Endodermal cell (in vitro differentiated cells): ENCODE results near the gene GNB3. TPM values are rescaled to one million over a fixed set of nuclear protein-coding genes. Genes with fewer than 3 reads are reported as not detected.

Experiments used
- DNase-seq: peaks from one replicate; pipeline ENCODE4 v3.0.0-alpha.2; 2017
- H3K27ac ChIP-seq: 2 replicates; pipeline ENCODE4 v1.5.1; 2013; ENCODE audit warnings: mild to moderate bottlenecking, low read depth, low read length, moderate library complexity
- H3K27me3 ChIP-seq: 2 replicates; pipeline ENCODE4 v1.6.1; 2013; ENCODE audit warnings: mild to moderate bottlenecking, low read length, moderate library complexity; ENCODE audit not compliant: insufficient read depth, control insufficient read depth, poor library complexity, severe bottlenecking
- H3K36me3 ChIP-seq: 2 replicates; pipeline ENCODE4 v1.7.0; 2013; ENCODE audit warnings: mild to moderate bottlenecking, low read length, moderate library complexity; ENCODE audit not compliant: control insufficient read depth, insufficient read depth
- H3K4me1 ChIP-seq: one replicate; pipeline ENCODE4 v1.7.0; 2013; ENCODE audit warnings: low read length; ENCODE audit not compliant: control insufficient read depth, insufficient read depth
- H3K4me3 ChIP-seq: 2 replicates; pipeline ENCODE4 v1.5.1; 2013; ENCODE audit warnings: mild to moderate bottlenecking, low read length, moderate library complexity
- H3K9ac ChIP-seq: 2 replicates; pipeline ENCODE4 v1.6.1; 2013; ENCODE audit warnings: mild to moderate bottlenecking, low read length, moderate library complexity; ENCODE audit not compliant: poor library complexity, severe bottlenecking; ENCODE audit errors: extremely low read depth
- H3K9me3 ChIP-seq: 2 replicates; pipeline ENCODE4 v1.6.1; 2013; ENCODE audit warnings: mild to moderate bottlenecking, low read length, moderate library complexity; ENCODE audit not compliant: control insufficient read depth
- H3K27ac Mint-ChIP-seq: 2 replicates; pipeline ENCODE4 v1.8.0; 2020; ENCODE audit warnings: mixed read lengths
- H3K27me3 Mint-ChIP-seq: 2 replicates; pipeline ENCODE4 v1.8.0; 2021; ENCODE audit warnings: mild to moderate bottlenecking, mixed read lengths; ENCODE audit not compliant: insufficient read depth
- H3K36me3 Mint-ChIP-seq: 2 replicates; pipeline ENCODE4 v1.8.0; 2020; ENCODE audit warnings: low read depth, mixed read lengths
- H3K4me1 Mint-ChIP-seq: 2 replicates; pipeline ENCODE4 v1.8.0; 2020; ENCODE audit warnings: mixed read lengths
- H3K4me3 Mint-ChIP-seq: 2 replicates; pipeline ENCODE4 v1.8.0; 2020; ENCODE audit warnings: mild to moderate bottlenecking, moderate library complexity, mixed read lengths
- H3K9me3 Mint-ChIP-seq: 2 replicates; pipeline ENCODE4 v1.8.0; 2020; ENCODE audit warnings: mild to moderate bottlenecking, mixed read lengths
- CTCF ChIP-seq: fragments of 200-600 bp; sonication (generic); conservative IDR thresholded peaks from 2 replicates; pipeline ENCODE4 v1.5.0; 2021; ENCODE audit warnings: antibody characterized with exemption, mild to moderate bottlenecking
- WGBS, 2 experiments: methylation state at CpG; one replicate each; pipeline versions ENCODE4 v1.1.5 to v1.1.7; 2013; ENCODE audit warnings: missing lambda C conversion rate in 2 of 2, mixed read lengths in 1 of 2; ENCODE audit not compliant: insufficient coverage in 1 of 2, insufficient read length in 1 of 2; 5-methylcytosine and 5-hydroxymethylcytosine counted together
- total RNA-seq, 2 donors: library from RNA; stranded (reverse); fragmentation: NEBNext Ultra II Directional in 1 of 2; extraction: Animal tissue kit (Norgen Biotek cat#: 25700) in 1 of 2; gene quantifications; 2 replicates in 1 of 2; 3 replicates in 1 of 2; pipeline ENCODE4 v1.2.1, GENCODE V29; 2021

GNB3 gene
- total RNA-seq, 2 donors from 2014 or later, result 10.0 to 17.1 TPM

GRCh38 chr12:6860942-6861341 lies 20.2 kb downstream of the GNB3 start:
- H3K27ac Mint-ChIP-seq, result no peak overlapping the region
- peaks cover 5% of the 10 kb centered on the region for H3K4me1 Mint-ChIP-seq

GRCh38 chr12:6861391-6861790 lies 20.7 kb downstream of the GNB3 start:
- no peaks in the 10 kb centered on the region for H3K9me3 Mint-ChIP-seq
- Histone ChIP-seq H3K27me3 (no peaks in the 10 kb centered on the region), H3K4me1 (no peaks in the 10 kb centered on the region), H3K4me3 (no peak overlapping the region), H3K9ac (no peak overlapping the region), H3K27ac (no peak overlapping the region), H3K9me3 (no peaks in the 10 kb centered on the region), H3K36me3 (peaks cover 84% of the 10 kb centered on the region)
- H3K36me3 Mint-ChIP-seq, result peaks cover 95% of the 10 kb centered on the region
- no peak overlapping the region for H3K4me3 Mint-ChIP-seq
- no peak for DNase-seq
- no peak for TF ChIP-seq CTCF
- no peak overlapping the region for H3K27ac Mint-ChIP-seq
- H3K4me1 Mint-ChIP-seq, result peaks cover 9% of the 10 kb centered on the region
- WGBS, 2 experiments, result 93 to 94% methylated on average over 9 of the region's 9 CpGs
- H3K27me3 Mint-ChIP-seq, result no peaks in the 10 kb centered on the region

More at GRCh38 chr12:6860942-6861341, 20.2 kb downstream of the GNB3 start:
- Mint-ChIP-seq H3K9me3 (no peaks in the 10 kb centered on the region), H3K4me3 (no peak overlapping the region), H3K27me3 (no peaks in the 10 kb centered on the region), H3K36me3 (peaks cover 96% of the 10 kb centered on the region)
- Histone ChIP-seq H3K4me1 (no peaks in the 10 kb centered on the region), H3K4me3 (no peak overlapping the region), H3K9ac (no peak overlapping the region), H3K27me3 (no peaks in the 10 kb centered on the region), H3K9me3 (no peaks in the 10 kb centered on the region), H3K27ac (no peak overlapping the region), H3K36me3 (peaks cover 88% of the 10 kb centered on the region)
- TF ChIP-seq CTCF, result no peak
- DNase-seq, result no peak
- 90 to 94% methylated on average over 5 to 7 of the region's 7 CpGs for WGBS, 2 experiments

- 91 to 97% methylated on average over 10 to 11 of the region's 11 CpGs for WGBS, 2 experiments
- H3K27ac ChIP-seq, result no peak overlapping the region
- H3K27ac Mint-ChIP-seq, result no peak overlapping the region
- peaks cover 17% of the 10 kb centered on the region for H3K4me1 Mint-ChIP-seq
- no peaks in the 10 kb centered on the region for H3K9me3 Mint-ChIP-seq
- peaks cover 80% of the 10 kb centered on the region for H3K36me3 Mint-ChIP-seq
- H3K4me3 Mint-ChIP-seq, result no peak overlapping the region
- H3K9me3 ChIP-seq, result no peaks in the 10 kb centered on the region
- no peaks in the 10 kb centered on the region for H3K27me3 ChIP-seq
- H3K4me3 ChIP-seq, result no peak overlapping the region
- no peak for TF ChIP-seq CTCF
- no peaks in the 10 kb centered on the region for H3K4me1 ChIP-seq
- H3K27me3 Mint-ChIP-seq, result no peaks in the 10 kb centered on the region
- H3K36me3 ChIP-seq, result peaks cover 68% of the 10 kb centered on the region
- DNase-seq, result no peak
- H3K9ac ChIP-seq, result no peak overlapping the region
These were observed 22.3 kb downstream of the GNB3 start for GRCh38 chr12:6863033-6863432.
